NCI-H510A (cell line): ENCODE results near the gene CALCR.
"Not testable (repeated sequence)": the region's sequence is repeated elsewhere in the genome, so short reads cannot be mapped to it uniquely, and the experiment has no call there.

Experiments
- DNase-seq: peaks from one replicate; lab custom pipeline; 2025; lab: John Stamatoyannopoulos, UW

Gene CALCR

DNA sequence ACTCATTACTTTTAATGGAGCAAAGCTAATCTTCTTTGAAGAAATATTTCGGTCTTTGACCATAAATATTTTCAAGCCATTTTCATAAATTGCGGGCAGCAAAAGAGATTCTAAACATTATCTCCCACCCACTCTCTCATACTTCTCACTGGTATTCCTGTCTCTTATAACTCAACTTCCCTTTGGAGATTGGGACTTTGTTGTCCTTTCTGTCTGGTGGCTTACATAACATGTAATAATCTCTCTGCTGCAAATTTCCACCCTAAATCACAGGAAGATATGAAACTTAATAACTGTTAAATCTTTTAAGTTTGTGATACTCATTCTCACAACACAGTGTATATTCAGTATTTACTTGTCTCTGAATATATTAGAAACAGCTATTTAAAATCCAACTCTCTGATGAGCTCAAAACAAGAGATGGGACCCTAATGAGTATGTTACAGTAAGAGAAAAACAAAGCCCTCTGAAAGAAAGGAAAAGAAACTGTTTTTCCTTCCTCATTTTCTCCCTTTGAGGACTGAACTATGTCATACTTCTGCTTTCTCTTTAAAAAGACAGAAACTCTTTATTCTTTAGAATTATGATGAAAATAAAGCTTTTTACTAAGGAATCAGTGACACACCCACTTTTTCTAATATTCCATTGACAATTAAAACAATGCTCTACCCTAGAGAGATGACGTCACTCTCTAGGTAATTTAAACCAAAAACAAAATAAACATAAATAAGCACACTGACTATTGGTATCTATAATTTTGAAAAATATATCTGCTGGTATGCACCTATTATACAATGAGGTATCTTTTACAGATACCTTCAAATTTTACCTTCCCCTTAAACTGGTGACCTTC lies 14.7 kb downstream of the CALCR start:
- DNase-seq = no peak

DNA sequence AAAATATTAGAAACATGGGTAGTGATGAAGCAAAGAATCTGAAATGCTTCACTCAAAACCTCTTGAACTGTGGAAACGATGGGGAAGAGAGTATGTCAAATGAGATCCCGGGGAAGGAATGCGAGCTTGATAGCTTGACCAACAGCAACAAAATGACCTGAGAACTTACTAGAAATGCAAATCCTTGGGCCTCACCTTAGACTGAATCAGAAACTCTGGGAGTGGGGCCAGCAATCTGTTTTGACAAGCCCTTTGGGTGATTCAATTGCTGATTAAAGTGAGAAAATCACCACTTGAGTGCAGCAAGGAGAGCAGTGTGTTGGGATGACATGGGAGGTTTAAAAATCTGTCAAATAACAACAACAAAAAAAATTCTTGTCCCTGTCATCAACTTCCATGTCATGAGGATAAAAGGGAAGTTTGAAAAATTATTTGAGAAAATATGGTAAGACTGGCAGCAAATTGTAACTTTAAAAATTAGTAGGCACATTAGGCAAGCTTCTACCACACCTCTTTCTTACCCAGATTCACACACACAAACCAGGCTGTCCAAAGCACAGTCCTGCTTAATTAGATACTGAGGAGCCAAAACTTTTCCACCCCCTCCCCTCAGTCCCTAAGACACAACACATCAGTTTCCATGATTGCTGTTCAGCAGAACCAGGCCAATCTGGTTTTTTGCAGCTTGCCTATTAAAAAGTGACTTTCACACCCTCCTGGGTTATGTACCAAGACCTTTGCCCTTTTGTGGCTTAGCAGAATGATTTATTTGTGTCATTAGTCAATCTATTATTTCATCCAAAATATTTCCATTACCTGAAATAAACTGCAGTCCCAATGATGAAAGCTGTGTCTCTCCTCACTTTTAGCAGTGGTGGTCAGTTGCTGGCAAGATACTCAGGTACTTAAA lies 15.6 kb downstream of the CALCR start:
- DNase-seq = no peak

GRCh38 chr7:93551931-93552330 lies 22.6 kb downstream of the CALCR start:
- no peak for DNase-seq

DNA sequence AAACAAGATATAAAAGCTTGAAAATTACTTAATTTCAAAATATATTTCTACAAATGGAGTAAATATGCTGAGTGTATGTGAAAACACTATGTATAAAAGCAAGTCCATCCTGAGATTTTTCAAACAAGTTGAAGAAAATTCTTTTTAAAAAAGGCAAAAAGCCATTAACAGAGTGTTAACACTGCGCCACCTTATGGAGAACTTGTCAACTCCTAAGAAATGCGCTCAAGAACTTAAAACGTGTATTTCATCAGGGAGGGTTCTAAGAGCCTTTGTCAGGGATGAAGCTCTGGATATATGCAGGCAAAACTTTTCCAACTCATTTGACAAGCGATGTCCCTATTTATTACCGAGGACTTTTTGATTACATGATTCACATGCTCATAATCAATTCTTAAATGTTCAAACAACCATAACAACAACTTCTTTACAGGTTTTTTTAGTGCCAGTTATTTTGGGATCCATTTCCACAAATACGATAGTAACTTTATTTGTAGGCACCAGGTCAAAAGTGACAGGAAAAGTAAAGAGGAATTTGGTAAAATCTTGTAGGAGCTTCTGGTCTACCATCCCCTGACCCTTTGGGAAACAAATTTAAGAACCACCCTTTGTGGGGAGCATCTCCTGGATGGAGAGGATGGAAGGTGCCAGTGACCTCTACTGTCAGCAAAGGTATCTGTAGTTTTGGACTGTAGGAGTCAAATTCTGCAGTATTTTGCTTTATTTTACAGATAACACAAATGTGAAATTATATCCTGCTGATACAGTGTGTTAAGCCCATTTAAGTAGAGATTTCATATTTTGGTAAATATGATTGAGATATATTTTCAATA lies 23.2 kb downstream of the CALCR start:
- no peak for DNase-seq

- DNase-seq = no peak
Observed at GRCh38 chr7:93547716-93548115, 26.8 kb downstream of the CALCR start.

DNA sequence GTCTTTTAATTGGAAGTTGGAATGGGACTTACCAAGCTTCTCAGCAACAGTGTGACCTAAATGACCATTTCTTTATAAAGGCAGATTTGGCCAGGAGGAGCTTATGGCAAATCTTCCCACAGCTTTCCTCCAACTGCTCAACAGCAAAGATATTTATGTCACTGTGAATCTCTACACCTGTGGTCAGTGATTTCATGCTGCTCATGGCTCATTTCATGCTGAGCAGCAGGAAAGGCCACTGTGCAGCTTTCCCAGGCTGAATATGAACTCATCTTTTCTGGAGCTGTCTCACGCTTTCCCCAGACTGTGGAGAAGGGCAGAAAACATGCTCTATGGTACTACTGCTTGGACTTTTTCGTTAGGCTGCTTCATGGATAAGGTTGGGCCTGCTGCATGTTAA lies 29.8 kb downstream of the CALCR start:
- no peak for DNase-seq

- no peak for DNase-seq
Observed at GRCh38 chr7:93538061-93538460, 36.5 kb downstream of the CALCR start.

GRCh38 chr7:93535616-93536015 lies 38.9 kb downstream of the CALCR start:
- no peak for DNase-seq

DNA sequence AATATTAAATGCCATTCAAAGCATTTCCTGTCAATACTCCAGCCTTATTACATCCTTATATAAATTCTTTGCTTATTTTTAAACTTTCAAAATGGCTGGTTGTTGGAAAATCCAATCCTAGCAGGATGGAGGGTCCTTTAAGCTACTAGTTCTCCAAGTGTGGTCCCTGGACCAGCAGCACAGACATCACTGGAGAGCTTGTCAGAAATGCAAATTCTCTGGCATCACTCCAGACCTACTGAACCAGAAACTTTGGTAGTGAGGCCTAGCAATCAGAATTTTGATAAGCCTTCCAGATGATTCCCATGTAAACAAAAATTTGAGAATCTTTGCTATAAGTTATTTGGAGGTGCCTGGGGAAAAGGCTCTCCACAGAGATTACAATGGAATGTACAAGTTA lies 43.8 kb downstream of the CALCR start:
- DNase-seq = no peak

DNA sequence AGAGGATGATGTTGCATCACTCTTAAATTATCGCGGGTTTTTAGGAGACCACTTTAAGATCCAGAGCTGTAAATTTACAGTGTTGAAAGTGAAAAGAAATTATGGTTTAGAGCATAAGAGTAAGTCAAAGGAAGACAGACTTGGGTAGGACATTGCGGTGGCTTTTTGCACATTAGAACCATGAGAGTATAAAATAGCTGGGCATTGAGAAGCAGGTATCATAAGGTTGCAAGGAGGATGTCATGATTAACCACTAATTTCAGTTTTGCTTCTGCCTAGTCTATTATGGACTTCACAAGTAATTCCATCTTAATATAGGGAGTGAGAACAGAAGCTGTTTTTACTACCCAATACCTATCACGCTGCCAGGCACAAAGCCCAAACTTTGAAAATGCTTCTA lies 57.7 kb downstream of the CALCR start:
- DNase-seq = no peak

- no peak for DNase-seq
Observed at GRCh38 chr7:93515144-93515543, 59.4 kb downstream of the CALCR start.

DNA sequence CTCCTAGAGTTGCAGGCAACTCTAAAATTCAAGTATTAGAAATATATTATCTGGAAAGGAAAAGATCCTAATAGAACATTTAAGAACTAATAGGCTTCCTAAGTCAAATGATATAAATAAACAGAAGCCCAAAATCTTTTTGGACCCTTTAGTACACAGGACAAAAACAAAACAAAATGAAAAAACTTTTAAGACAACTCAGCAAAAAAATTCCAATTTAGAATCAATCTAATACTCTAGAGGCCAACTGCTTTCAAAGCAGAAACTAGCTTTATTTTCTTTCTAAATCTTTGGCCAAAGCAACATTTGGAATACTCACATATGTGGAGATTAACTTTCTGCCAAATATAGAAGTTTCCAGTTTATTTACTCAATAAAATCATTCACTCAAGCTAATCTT lies 65.2 kb downstream of the CALCR start:
- no peak for DNase-seq

GRCh38 chr7:93503088-93503487 lies 71.4 kb downstream of the CALCR start:
- DNase-seq = no peak

DNA sequence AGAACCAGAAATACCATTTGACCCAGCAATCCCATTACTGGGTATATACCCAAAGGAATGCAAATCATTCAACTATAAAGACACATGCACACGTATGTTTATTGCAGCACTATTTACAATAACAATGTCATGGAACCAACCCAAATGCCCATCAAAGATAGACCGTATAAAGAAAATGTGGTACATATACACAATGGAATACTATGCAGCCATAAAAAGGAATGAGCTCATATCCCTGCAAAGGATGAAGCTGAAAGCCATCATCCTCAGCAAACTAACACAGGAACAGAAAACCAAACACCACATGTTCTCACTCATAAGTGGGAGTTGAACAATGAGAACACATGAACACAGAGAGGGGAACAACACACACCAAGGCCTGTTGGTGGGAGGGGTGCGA lies 82.7 kb downstream of the CALCR start:
- DNase-seq = not testable (repeated sequence)

GRCh38 chr7:93476491-93477344 lies 97.8 kb downstream of the CALCR start:
- DNase-seq = no peak

DNA sequence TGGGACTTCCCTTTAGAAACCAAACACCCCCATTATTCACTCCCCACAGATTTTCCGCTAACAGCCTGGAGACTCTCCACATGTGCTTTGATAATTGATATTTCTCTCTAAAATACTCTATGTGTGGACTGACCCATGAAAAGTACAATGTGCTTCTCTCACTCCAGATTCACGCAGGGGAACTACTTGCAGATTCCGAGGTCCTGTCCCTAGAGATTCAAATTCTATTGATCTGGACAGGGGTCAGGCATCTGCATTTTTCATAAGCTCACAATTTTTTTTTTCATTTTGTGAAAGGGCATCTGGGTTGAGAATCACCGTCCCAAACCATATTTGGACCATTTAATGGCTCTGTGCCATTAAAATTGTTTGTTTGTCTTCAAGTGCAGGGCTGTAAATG lies 98.7 kb downstream of the CALCR start:
- DNase-seq = no peak

GRCh38 chr7:93471456-93471855 lies 103.1 kb downstream of the CALCR start:
- no peak for DNase-seq

DNA sequence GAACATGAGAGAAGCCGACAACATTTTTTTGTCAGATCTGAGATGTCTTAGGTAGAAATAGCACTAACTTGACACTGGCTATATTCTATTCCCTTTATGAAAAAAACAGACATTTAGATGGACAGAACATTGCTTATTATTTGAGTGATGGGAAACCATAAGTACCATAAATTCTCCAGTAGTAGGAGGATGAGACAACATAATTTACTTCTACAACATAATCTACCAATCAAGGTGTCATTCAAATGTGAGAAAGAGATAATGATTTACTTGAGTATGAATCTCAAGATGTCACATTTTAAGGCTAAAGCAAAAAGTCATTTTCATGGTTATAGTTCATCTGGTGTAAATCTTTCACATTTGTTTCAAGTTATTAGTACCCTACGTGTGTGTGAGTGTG lies 110.8 kb downstream of the CALCR start:
- no peak for DNase-seq

- no peak for DNase-seq
Observed at GRCh38 chr7:93461350-93461749, 113.2 kb downstream of the CALCR start.

GRCh38 chr7:93453262-93453661 lies 121.3 kb downstream of the CALCR start:
- DNase-seq = no peak

GRCh38 chr7:93448176-93448575 lies 126.3 kb downstream of the CALCR start:
- no peak for DNase-seq
